GM21381 (cell line): ENCODE results near the gene DCDC1.

Experiments used
- ATAC-seq: cut with Tn5 transposase; IDR thresholded peaks from one replicate; pipeline ENCODE4 v1.9.1; 2021; ENCODE audit warnings: mild to moderate bottlenecking, moderate library complexity; ENCODE audit not compliant: unreplicated experiment

DCDC1 gene

GRCh38 chr11:30919389-30920152, 450.0 kb downstream of the DCDC1 start:
- peak; percentile 60 for ATAC-seq

- peak; percentile 60 for ATAC-seq
Measured at GRCh38 chr11:30917859-30918478, 451.6 kb downstream of the DCDC1 start.

- ATAC-seq: no peak
Measured at GRCh38 chr11:30917266-30917665, 452.3 kb downstream of the DCDC1 start.

GRCh38 chr11:30916764-30917163, 452.8 kb downstream of the DCDC1 start:
- no peak for ATAC-seq

GRCh38 chr11:30914143-30914762, 455.3 kb downstream of the DCDC1 start:
- no peak for ATAC-seq

GRCh38 chr11:30911247-30911646, 458.3 kb downstream of the DCDC1 start:
- ATAC-seq: no peak

- ATAC-seq: no peak
Measured at GRCh38 chr11:30908857-30909256, 460.7 kb downstream of the DCDC1 start.

- ATAC-seq: no peak
Measured at GRCh38 chr11:30908272-30908671, 461.3 kb downstream of the DCDC1 start.

GRCh38 chr11:30902929-30903328, 466.6 kb downstream of the DCDC1 start:
- ATAC-seq: no peak

GRCh38 chr11:30895046-30895445, 474.5 kb downstream of the DCDC1 start:
- ATAC-seq: no peak

- no peak for ATAC-seq
Measured at GRCh38 chr11:30893318-30893717, 476.2 kb downstream of the DCDC1 start.

GRCh38 chr11:30889143-30889794, 480.3 kb downstream of the DCDC1 start:
- ATAC-seq: no peak

- no peak for ATAC-seq
Measured at GRCh38 chr11:30879322-30880005, 490.1 kb downstream of the DCDC1 start.

- ATAC-seq: no peak
Measured at GRCh38 chr11:30878400-30878799, 491.1 kb downstream of the DCDC1 start.

- no peak for ATAC-seq
Measured at GRCh38 chr11:30876663-30877396, 492.7 kb downstream of the DCDC1 start.

- no peak for ATAC-seq
Measured at GRCh38 chr11:30876228-30876627, 493.3 kb downstream of the DCDC1 start.

GRCh38 chr11:30875806-30876205, 493.7 kb downstream of the DCDC1 start:
- ATAC-seq: no peak

GRCh38 chr11:30873924-30874610, 495.5 kb downstream of the DCDC1 start:
- no peak for ATAC-seq

- ATAC-seq: no peak
Measured at GRCh38 chr11:30868626-30869081, 500.9 kb downstream of the DCDC1 start.

- ATAC-seq: no peak
Measured at GRCh38 chr11:30863209-30863608, 506.3 kb downstream of the DCDC1 start.
